Measurements from ENCODE around the gene RPSA.

DNA sequence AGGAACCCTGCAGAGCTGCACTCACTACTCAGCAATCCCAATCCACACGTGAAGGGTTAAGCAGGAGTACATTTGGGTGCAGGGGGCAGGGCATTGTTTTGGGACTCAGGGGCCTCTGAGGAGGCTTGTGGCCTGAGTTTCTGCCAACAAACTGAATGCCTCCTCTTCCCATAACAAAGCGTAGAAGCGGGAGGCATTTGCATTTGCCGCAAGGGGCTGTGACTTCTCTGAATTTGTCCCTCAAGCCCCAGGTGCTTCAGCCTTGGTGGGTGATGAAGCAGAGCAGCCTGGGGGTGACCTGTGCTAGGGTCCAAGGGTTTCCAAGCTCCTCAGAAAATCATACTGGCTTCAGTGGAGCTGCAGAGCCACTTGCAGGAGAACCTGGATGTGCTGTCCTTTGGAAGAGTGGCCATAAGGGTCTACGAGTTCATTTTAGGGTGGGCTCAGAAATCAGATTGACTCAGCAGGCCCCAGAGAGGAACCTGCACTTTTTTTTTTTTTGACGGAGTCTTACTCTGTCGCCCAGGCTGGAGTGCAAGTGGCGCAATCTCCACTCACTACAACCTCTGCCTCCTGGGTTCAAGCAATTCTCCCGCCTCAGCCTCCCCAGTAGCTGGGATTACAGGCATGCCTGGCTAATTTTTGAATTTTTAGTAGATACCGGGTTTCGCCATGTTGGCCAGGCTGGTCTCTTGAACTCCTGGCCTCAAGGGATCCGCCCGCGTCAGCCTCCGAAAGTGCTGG is 1.4 kb upstream of the RPSA start:
- TF ChIP-seq POLR2A (IDR thresholded peaks at IDR 0.05), result no peak
- TF ChIP-seq, protein P1, sequence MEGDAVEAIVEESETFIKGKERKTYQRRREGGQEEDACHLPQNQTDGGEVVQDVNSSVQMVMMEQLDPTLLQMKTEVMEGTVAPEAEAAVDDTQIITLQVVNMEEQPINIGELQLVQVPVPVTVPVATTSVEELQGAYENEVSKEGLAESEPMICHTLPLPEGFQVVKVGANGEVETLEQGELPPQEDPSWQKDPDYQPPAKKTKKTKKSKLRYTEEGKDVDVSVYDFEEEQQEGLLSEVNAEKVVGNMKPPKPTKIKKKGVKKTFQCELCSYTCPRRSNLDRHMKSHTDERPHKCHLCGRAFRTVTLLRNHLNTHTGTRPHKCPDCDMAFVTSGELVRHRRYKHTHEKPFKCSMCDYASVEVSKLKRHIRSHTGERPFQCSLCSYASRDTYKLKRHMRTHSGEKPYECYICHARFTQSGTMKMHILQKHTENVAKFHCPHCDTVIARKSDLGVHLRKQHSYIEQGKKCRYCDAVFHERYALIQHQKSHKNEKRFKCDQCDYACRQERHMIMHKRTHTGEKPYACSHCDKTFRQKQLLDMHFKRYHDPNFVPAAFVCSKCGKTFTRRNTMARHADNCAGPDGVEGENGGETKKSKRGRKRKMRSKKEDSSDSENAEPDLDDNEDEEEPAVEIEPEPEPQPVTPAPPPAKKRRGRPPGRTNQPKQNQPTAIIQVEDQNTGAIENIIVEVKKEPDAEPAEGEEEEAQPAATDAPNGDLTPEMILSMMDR (IDR thresholded peaks at IDR 0.05), result no peak
